Ishikawa (cell line): ENCODE results near the gene SIM2.

Experiments
- CEBPB ChIP-seq: IDR thresholded peaks from 2 replicates; pipeline ENCODE4 v1.6.1; 2012
- CREB1 ChIP-seq: IDR thresholded peaks from 2 replicates; pipeline ENCODE4 v1.6.1; 2012; ENCODE audit warnings: low read depth
- EGR1 ChIP-seq: IDR thresholded peaks from 2 replicates; pipeline ENCODE4 v1.6.1; 2012
- EP300 ChIP-seq: IDR thresholded peaks from 2 replicates; pipeline ENCODE4 v1.6.1; 2012; ENCODE audit warnings: borderline replicate concordance
- FOXM1 ChIP-seq: IDR thresholded peaks from 2 replicates; pipeline ENCODE4 v1.6.1; 2012; ENCODE audit warnings: low read depth, borderline replicate concordance
- NFIC ChIP-seq: IDR thresholded peaks from 2 replicates; pipeline ENCODE4 v1.6.1; 2012
- RAD21 ChIP-seq: IDR thresholded peaks from 2 replicates; pipeline ENCODE4 v1.6.1; 2012; ENCODE audit warnings: low read depth
- TAF1 ChIP-seq: IDR thresholded peaks from 2 replicates; pipeline ENCODE4 v1.6.1; 2012; ENCODE audit warnings: low read depth, mild to moderate bottlenecking
- TCF12 ChIP-seq: IDR thresholded peaks from 2 replicates; pipeline ENCODE4 v1.6.1; 2012; ENCODE audit warnings: low read depth
- TEAD4 ChIP-seq: IDR thresholded peaks from 2 replicates; pipeline ENCODE4 v1.6.1; 2012
- YY1 ChIP-seq: IDR thresholded peaks from 2 replicates; pipeline ENCODE4 v1.6.1; 2012; ENCODE audit warnings: low read depth
- ZBTB7A ChIP-seq: IDR thresholded peaks from 2 replicates; pipeline ENCODE4 v1.6.1; 2012; ENCODE audit warnings: low read depth
- TF ChIP-seq, protein P1 (sequence below): IDR thresholded peaks from 2 replicates; pipeline ENCODE4 v1.6.1; 2012
- TF ChIP-seq, protein P2 (sequence below): IDR thresholded peaks from 2 replicates; pipeline ENCODE4 v1.6.1; 2012
- TF ChIP-seq, protein P3 (sequence below): IDR thresholded peaks from 2 replicates; pipeline ENCODE4 v1.6.1; 2012; ENCODE audit warnings: low read depth, mild to moderate bottlenecking

The SIM2 gene

DNA sequence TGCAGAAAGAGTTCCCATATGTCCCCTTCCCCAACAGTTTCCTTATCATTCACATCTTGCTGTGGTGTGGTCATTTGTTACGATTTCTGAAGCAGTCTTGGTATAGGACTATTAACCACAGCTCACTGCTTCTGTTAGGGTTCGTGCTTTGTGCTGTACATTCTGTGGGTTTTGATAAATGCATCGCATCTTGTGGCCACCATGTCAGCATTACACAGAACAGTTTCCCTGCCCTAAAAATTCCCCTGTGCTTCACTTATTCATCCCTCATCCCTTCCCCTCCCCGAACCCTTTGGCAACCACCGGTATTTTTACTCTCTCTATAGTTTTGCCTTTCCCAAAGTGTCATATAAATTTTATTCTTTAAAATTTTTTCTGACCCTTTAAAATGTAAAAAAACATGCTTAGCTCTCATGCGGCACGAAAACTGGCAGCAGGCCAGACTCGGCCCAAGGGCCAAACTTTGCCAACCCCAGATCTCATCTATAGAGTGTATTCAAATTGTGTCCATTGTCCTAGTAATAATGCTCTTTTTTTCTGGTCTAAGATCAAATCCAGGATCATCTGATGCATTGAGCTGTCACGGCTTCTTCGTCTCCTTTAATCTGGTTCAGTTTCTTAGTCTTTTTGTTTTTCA is 78.2 kb downstream of the SIM2 start:
- TF ChIP-seq TAF1 (no peak), NFIC (peak; percentile 57), YY1 (no peak)
- TF ChIP-seq, protein P1, sequence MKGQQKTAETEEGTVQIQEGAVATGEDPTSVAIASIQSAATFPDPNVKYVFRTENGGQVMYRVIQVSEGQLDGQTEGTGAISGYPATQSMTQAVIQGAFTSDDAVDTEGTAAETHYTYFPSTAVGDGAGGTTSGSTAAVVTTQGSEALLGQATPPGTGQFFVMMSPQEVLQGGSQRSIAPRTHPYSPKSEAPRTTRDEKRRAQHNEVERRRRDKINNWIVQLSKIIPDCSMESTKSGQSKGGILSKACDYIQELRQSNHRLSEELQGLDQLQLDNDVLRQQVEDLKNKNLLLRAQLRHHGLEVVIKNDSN, result no peak

DNA sequence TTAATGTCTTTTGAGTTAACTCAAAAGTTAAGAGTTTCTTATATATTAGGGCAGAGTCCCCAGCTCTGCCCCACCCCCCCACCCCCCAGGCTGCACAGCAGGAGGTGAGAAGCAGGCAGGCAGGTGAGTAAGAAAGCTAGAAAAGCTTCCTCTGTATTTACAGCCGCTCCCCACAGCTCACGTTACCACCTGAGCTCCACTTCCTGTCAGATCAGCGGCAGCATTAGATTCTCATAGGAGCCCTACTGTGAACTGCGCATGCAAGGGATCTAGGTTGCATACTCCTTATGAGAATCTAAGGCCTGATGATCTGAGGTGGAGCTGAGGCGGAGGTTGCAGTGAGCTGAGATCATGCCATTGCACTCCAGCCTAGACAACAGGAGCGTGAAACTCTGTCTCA is 81.9 kb downstream of the SIM2 start:
- TF ChIP-seq, protein P2, sequence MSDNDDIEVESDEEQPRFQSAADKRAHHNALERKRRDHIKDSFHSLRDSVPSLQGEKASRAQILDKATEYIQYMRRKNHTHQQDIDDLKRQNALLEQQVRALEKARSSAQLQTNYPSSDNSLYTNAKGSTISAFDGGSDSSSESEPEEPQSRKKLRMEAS, result no peak
- TF ChIP-seq YY1, result no peak
- TF ChIP-seq EP300, result no peak
- no peak for TF ChIP-seq CEBPB
- no peak for TF ChIP-seq TEAD4
- no peak for TF ChIP-seq CREB1
- TF ChIP-seq, protein P3, sequence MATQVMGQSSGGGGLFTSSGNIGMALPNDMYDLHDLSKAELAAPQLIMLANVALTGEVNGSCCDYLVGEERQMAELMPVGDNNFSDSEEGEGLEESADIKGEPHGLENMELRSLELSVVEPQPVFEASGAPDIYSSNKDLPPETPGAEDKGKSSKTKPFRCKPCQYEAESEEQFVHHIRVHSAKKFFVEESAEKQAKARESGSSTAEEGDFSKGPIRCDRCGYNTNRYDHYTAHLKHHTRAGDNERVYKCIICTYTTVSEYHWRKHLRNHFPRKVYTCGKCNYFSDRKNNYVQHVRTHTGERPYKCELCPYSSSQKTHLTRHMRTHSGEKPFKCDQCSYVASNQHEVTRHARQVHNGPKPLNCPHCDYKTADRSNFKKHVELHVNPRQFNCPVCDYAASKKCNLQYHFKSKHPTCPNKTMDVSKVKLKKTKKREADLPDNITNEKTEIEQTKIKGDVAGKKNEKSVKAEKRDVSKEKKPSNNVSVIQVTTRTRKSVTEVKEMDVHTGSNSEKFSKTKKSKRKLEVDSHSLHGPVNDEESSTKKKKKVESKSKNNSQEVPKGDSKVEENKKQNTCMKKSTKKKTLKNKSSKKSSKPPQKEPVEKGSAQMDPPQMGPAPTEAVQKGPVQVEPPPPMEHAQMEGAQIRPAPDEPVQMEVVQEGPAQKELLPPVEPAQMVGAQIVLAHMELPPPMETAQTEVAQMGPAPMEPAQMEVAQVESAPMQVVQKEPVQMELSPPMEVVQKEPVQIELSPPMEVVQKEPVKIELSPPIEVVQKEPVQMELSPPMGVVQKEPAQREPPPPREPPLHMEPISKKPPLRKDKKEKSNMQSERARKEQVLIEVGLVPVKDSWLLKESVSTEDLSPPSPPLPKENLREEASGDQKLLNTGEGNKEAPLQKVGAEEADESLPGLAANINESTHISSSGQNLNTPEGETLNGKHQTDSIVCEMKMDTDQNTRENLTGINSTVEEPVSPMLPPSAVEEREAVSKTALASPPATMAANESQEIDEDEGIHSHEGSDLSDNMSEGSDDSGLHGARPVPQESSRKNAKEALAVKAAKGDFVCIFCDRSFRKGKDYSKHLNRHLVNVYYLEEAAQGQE, result no peak
- TF ChIP-seq ZBTB7A, result no peak
- no peak for TF ChIP-seq NFIC
- no peak for TF ChIP-seq TAF1
- no peak for TF ChIP-seq TCF12
- TF ChIP-seq, protein P1, result no peak
- no peak for TF ChIP-seq RAD21
- no peak for TF ChIP-seq FOXM1

DNA sequence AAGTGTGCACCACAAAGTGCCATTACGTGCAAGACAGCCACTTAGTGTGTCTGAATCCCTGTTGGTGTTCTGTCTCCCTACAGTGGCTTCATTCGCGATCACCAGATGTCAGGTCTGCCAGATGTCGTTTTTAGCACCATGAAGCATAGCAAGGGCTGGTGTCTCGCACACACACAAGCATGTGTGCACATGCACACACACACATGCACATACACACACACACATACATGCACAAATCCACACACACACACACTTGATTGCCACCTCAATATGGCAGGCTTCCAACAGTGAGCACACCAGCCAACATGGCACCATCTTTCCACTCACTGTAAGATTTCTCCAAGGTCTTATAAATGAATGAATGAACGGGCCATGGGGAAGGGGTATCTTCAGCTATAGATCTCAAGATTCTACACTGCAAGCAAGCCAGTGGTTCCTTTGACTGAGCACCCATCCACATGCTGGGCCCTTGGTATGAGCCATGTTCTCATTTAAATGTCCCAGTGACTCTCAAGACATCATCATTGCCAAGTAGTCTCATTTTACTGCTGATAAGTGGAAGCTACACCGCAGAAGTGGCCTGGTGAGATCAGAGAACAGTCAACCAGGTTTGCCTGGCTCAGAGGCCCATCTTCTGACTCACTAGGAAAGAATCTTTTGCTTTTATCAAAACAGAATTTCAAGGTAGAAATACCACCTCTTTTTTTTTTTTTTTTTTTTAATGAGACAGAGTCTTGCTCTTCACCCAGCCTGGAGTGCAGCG is 84.9 kb downstream of the SIM2 start:
- TF ChIP-seq RAD21, result no peak
- no peak for TF ChIP-seq TEAD4
- TF ChIP-seq, protein P3, result no peak
- TF ChIP-seq, protein P2, result no peak

DNA sequence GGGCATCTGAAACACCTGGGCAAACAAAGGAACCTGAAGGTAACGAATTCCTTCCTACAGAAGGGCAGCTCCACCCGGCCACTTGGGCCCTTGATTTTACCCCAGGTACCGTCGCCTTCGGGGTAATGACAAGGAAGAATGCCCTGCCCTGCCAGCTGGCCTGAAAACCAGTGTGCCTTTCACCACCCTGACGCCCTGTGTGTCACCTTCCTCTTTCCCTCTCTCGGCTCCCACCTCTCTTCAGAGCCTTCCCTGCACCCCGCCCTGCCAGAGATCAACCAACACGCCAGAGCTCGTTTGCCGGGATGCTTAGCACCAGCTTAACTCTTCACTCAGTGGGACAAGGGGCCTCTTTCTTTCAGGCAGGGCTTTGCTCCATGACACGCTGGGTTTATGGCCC is 86.0 kb downstream of the SIM2 start:
- TF ChIP-seq RAD21 (no peak), ZBTB7A (no peak), EGR1 (no peak), CREB1 (no peak), NFIC (no peak), EP300 (no peak), TCF12 (no peak), TEAD4 (no peak), TAF1 (no peak), CEBPB (no peak)
- TF ChIP-seq, protein P2, result no peak
- TF ChIP-seq, protein P1, result no peak
- TF ChIP-seq, protein P3, result no peak
